Measurements from ENCODE around the gene UAP1L1. TPM values are rescaled to one million over a fixed set of nuclear protein-coding genes. Genes with fewer than 3 reads are reported as not detected.

UAP1L1 gene
- total RNA-seq, 6 donors from 2014 or later = 10.5 to 69.1 (median 34.0) TPM

DNA sequence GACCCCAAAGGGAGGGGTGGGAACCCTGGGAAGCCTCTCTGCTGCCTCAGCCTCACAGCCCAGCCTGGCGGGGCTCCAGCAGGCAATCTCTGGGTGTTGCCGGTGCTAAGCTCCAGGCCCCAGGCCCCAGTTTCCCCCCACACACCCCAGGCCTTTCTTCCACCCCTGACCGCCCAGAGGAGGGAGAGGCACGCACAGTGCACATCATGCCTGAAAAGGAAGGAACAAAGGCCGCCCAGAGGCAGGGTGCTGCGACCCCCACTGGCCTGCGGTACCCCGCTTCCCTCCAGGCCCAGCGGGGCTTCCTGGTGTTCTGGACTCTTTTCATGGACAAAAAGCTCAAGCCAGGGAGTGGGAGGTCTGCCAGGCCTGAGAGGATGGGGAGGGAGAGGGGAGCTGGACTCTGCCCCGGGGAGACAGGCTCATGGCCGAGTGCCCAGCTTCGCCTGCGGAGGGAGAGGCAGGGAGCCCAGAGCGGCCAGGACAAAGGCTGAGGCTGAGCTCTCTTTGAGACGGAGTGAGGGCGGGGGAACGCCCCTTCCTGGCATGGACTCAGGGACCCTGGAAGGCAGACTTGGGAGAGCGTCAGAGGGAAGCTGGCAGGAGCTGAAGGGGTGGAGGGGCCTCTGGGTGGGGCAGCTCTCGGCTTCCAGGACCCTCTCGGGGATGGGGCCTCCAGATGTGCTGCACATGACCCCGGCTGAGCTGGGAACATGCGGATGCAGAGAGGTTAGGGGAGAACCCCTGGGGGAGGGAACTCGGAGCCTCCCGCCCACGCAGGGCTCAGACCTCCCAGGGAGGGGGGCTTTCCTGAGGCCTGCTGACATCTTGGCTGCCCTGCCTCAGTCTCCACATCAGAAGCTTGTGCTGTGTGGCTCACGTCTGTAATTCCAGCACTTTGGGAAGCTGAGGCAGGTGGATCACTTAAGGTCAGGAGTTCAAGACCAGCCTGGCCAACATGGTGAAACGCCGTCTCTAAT, 21.6 kb upstream of the UAP1L1 start:
- Histone ChIP-seq H3K4me3 (no peak overlapping the region), H3K27ac (no peak overlapping the region), H3K27me3 (peaks cover 0 to 23% (median 13%) of the 10 kb centered on the region in 4 donors), H3K4me1 (peaks cover 23 to 34% (median 28%) of the 10 kb centered on the region in 4 donors), H3K36me3 (no peaks in the 10 kb centered on the region), H3K9me3 (no peaks in the 10 kb centered on the region)
- no peak for TF ChIP-seq POLR2AphosphoS5 (IDR thresholded peaks at IDR 0.05)
- TF ChIP-seq EP300 (IDR thresholded peaks at IDR 0.05) = no peak
- TF ChIP-seq, protein P1, sequence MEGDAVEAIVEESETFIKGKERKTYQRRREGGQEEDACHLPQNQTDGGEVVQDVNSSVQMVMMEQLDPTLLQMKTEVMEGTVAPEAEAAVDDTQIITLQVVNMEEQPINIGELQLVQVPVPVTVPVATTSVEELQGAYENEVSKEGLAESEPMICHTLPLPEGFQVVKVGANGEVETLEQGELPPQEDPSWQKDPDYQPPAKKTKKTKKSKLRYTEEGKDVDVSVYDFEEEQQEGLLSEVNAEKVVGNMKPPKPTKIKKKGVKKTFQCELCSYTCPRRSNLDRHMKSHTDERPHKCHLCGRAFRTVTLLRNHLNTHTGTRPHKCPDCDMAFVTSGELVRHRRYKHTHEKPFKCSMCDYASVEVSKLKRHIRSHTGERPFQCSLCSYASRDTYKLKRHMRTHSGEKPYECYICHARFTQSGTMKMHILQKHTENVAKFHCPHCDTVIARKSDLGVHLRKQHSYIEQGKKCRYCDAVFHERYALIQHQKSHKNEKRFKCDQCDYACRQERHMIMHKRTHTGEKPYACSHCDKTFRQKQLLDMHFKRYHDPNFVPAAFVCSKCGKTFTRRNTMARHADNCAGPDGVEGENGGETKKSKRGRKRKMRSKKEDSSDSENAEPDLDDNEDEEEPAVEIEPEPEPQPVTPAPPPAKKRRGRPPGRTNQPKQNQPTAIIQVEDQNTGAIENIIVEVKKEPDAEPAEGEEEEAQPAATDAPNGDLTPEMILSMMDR (IDR thresholded peaks at IDR 0.05) = no peak
- no peak for TF ChIP-seq POLR2A (IDR thresholded peaks at IDR 0.05)
- peak; percentile 50 to 85 for ATAC-seq (ENCODE audit: low FRiP score in 2 of 2)
- DNase-seq = peak in 1 of 2 donors; percentile 84
- WGBS, 2 donors = 39 to 49% methylated on average over 15 to 28 of the region's 28 CpGs

DNA sequence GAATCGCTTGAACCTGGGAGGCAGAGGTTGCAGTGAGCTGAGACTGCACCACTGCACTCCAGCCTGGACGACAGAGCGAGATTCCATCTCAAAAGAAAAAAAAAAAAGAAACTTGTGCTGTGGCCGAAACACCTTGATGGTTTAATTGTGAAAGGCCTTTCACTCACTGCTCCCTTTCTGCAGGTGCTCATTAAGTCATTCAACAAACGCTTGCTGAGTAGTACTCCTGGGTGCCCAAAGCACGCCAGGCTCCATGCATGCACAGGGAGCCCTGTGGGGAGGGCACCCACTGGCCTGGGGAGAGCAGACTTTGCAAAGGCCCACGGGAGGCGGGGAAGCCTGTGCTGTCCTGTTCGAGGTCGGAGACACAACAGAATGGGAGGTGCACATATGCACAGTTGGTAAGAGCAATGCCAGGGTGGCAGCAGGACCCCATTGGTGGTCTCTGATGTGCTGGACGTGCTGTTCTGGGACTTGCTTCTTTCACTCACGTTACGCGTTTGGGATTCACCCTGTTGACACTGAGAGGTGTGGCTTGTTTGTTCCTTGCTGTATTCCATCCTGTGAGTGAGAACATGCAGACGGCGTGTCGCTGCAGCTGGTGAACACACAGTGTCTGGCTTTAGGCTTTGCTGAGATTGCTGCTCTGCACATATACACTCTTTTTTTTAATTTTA, 20.4 kb upstream of the UAP1L1 start:
- Histone ChIP-seq H3K4me3 (no peak overlapping the region), H3K27ac (no peak overlapping the region), H3K27me3 (peaks cover 0 to 23% (median 11%) of the 10 kb centered on the region in 4 donors), H3K36me3 (no peaks in the 10 kb centered on the region), H3K4me1 (peaks cover 23 to 34% (median 28%) of the 10 kb centered on the region in 4 donors), H3K9me3 (no peaks in the 10 kb centered on the region)
- 78 to 89% methylated on average over 17 of the region's 17 CpGs for WGBS, 2 donors
- ATAC-seq (ENCODE audit: low FRiP score in 2 of 2) (no peak), DNase-seq (no peak)
- TF ChIP-seq POLR2AphosphoS5 (IDR thresholded peaks at IDR 0.05) (peak in 1 of 2 donors; percentile 27), EP300 (IDR thresholded peaks at IDR 0.05) (no peak), POLR2A (IDR thresholded peaks at IDR 0.05) (no peak)
- TF ChIP-seq, protein P1 (IDR thresholded peaks at IDR 0.05) = no peak

DNA sequence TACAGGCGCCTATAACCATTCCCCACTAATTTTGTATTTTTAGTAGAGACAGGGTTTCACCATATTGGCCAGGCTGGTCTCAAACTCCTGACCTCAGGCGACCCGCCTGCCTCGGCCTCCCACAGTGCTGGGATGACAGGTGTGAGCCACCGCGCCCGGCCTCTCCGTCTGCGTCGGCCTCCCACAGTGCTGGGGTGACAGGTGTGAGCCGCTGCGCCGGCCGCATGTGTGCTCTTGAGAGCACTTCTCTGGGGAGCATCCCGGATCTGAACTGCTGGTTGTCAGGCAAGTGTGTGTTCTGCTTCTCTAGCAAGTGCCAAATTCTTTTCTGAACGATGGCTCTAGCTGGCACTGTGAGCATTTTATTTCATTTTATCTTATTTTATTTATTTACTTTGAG, 19.8 kb upstream of the UAP1L1 start:
- 75 to 79% methylated on average over 16 of the region's 16 CpGs for WGBS, 2 donors
- H3K27ac ChIP-seq = no peak overlapping the region
- no peak for ATAC-seq (ENCODE audit: low FRiP score in 2 of 2)
- peak in 1 of 2 donors; percentile 72 for DNase-seq
- H3K4me3 ChIP-seq = no peak overlapping the region
- H3K9me3 ChIP-seq = no peaks in the 10 kb centered on the region
- H3K4me1 ChIP-seq = peaks cover 23 to 34% (median 28%) of the 10 kb centered on the region in 4 donors
- peaks cover 0 to 19% (median 10%) of the 10 kb centered on the region in 4 donors for H3K27me3 ChIP-seq
- no peak for TF ChIP-seq POLR2A (IDR thresholded peaks at IDR 0.05)
- TF ChIP-seq, protein P1 (IDR thresholded peaks at IDR 0.05) = no peak
- TF ChIP-seq EP300 (IDR thresholded peaks at IDR 0.05) = no peak
- no peak for TF ChIP-seq POLR2AphosphoS5 (IDR thresholded peaks at IDR 0.05)
- H3K36me3 ChIP-seq = no peaks in the 10 kb centered on the region

DNA sequence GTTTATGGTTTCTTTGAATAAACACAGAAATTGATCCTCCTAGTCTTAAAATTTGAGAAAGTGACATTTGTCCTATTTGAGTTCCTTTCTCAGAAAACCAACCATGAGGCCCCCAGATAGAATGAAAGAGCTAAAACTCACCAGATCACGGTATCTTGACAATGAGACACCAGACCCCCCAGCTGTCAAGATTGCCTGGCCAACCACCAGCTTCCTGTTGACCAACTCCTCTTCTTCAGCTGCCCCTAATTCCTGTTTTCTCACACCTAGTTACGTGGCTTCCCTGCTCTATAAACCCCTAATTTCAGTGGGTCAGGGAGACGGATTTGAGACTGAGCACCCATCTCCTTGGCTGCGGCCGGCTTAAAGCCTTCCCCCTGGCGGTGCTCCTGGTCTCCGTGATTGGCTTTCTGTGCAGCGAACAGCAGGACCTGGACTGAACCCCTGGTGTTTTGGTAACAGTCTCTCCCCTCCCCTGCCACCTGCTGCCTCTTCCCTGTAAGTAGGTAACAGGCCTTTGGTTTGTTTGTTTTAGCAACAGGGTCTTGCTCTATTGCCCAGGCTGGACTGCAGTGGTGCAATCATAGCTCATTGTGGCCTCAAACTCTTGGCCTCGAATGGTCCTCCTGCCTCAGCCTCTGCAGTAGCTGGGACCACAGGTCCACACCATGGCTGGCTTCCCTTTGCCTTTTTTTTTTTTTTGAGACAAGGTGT, 18.6 kb upstream of the UAP1L1 start:
- ATAC-seq (ENCODE audit: low FRiP score in 2 of 2) (no peak), DNase-seq (peak in 1 of 2 donors; percentile 1)
- Histone ChIP-seq H3K27ac (no peak overlapping the region), H3K27me3 (peaks cover 0 to 8% (median 3%) of the 10 kb centered on the region in 4 donors), H3K9me3 (no peaks in the 10 kb centered on the region), H3K36me3 (no peaks in the 10 kb centered on the region), H3K4me3 (no peak overlapping the region), H3K4me1 (peaks cover 15 to 25% (median 20%) of the 10 kb centered on the region in 4 donors)
- no peak for TF ChIP-seq POLR2A (IDR thresholded peaks at IDR 0.05)
- no peak for TF ChIP-seq EP300 (IDR thresholded peaks at IDR 0.05)
- no peak for TF ChIP-seq POLR2AphosphoS5 (IDR thresholded peaks at IDR 0.05)
- TF ChIP-seq, protein P1 (IDR thresholded peaks at IDR 0.05) = no peak
- WGBS, 2 donors = 78 to 79% methylated on average over 9 of the region's 9 CpGs

Measured in upper lobe of left lung (tissue), 6 donors.